CD4-positive, alpha-beta T cell treated with Interleukin-15 for 1 hour (primary cell): Measurements from ENCODE around the gene TPX2.
"Not testable (repeated sequence)": the region's sequence is repeated elsewhere in the genome, so short reads cannot be mapped to it uniquely, and the experiment has no call there.

Experiments
- DNase-seq: peaks from one replicate; pipeline ENCODE4 v3.0.0-alpha.2; 2020

Gene TPX2

DNA sequence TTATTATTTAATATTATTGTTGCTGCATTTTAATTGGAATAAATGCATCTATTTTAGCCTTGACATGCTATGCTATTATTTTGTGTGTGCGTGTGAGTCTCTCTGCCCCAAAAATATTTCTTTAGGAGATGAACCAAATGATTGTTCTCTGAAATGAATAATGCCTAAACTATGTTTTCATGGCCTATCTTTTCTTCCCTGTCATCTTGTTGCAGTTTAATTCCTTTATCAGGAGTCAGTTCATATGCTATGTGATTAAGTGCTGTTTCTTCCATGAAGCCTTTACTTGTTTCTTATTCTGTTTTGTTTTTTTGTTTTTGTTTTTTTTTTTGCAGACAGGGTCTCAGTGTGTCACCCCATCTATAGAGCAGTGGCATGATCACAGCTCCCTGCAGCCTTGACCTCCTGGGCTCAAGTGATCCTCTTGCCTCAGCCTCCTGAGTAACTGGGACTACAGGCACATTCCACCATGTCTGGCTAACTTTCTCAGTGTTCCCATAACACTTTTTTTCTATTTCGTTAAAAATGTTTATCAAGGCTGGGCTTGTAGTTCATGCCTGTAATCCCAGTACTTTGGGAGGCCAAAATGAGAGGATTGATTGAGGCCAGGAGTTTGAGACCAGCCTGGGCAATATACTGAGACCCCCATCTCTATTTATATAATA, 25.7 kb downstream of the TPX2 start:
- no peak for DNase-seq

DNA sequence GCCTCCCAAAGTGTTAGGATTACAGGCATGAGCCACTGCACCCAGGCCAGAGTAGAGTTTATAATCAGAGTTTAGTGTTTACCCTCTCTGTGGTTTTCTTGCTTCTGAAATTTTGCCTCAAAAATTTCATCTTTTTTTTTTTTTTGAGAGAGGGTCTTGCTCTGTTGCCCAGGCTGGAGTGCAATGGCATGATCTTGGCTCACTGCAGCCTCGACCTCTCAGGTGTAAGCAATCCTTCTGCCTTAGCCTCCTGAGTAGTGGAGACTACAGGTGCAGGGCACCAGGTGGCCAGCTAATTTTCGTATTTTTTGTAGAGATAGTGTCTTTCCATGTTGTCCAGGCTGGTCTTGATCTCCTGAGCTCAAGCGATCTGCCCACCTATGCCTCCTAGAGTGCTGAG, 28.7 kb downstream of the TPX2 start:
- DNase-seq: no peak

DNA sequence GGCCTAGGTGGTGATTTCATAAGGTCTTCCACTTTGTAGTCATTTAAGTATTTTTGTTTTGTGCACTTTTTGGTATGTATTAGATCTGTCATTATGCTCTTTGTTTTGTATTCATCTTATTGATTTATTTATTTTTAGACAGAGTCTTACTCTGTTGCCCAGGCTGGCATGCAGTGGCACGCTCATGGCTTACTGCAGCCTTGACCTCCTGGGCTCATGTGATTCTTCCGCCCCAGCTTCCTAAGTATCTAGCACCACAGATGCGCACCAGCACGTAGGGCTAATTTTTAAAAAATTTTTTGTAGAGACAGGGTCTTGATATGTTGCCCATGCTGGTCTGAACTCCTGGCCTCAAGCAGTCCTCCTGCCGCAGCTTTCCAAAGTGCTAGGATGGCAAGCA, 30.6 kb downstream of the TPX2 start:
- DNase-seq: no peak

DNA sequence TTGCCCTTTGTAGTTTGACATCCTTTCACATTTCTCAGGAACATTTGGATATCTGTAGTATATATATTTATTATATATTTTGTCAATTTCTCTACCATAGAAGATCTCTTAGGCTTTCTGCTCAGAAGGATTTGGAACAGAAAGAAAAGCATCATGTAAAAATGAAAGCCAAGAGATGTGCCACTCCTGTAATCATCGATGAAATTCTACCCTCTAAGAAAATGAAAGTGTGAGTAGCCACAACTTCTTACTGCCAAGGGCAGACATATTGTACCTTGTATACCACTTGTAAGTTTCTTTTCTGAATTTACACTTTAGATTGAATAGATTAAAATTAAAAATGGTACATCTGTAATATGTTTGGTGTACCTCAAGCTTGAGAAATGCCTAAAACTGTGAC, 31.2 kb downstream of the TPX2 start:
- no peak for DNase-seq

DNA sequence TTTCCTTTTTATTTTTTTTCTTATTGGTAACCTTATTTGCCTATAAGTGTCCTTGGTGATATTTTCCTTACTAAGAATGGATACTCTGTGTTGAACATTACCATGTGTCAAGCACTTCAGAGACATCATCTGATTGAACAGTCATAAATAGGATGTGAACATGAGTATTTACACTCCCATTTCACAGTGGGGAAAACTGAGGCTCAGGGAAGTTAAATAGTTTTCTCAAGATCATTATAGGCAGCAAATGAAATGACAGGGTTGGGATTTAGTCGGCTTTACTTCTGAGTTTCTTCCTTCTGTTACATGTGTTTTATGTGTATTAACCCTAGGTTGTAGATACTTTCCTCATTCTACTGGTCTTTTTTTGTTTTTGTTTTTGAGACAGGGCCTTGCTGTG, 35.3 kb downstream of the TPX2 start:
- DNase-seq: no peak

- no peak for DNase-seq
Measured at GRCh38 chr20:31780839-31781238, 41.7 kb downstream of the TPX2 start.

- no peak for DNase-seq
Measured at GRCh38 chr20:31781945-31782344, 42.9 kb downstream of the TPX2 start.

- no peak for DNase-seq
Measured at GRCh38 chr20:31784354-31785044, 45.4 kb downstream of the TPX2 start.

DNA sequence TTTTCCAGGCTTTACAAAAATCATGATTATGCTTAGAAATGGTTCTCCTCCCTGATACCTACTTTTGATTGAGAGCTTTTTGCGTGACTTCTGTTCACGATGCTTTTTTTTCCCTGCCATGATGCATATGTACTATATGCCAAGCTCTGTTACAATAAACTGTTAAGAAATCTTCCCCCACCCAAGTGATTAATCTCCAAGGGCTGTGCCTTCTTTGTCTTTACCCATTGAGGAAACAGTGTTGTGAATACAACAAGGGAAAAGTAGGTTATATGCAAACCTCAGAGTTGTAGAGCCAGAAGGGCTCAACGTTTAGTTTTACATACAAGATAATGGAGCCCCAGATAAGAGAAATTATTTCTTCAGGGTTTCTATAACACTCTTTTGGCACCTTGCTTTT, 46.0 kb downstream of the TPX2 start:
- DNase-seq: no peak

GRCh38 chr20:31788578-31788977, 49.5 kb downstream of the TPX2 start:
- DNase-seq: no peak

GRCh38 chr20:31790401-31790800, 51.3 kb downstream of the TPX2 start:
- no peak for DNase-seq

- no peak for DNase-seq
Measured at GRCh38 chr20:31797364-31797763, 58.3 kb downstream of the TPX2 start.

DNA sequence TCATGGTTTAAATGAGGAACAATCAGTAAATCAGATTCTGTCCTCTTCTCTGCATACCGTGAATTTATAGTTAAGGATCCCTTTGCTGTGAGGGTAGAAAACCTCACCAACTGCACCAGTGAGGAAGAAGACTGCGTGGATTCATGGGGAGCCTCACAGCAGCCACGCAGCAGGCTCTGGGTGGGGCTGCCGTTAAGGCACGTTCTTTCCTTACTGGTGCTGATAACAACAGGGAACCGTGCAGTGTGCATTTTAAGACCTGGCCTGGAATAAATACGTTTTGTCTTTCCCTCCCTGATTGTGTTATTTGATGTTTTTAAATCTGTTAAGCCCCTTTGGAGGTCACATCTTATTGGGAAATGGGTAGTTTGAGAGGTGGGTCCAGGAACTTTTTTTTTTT, 62.4 kb downstream of the TPX2 start:
- DNase-seq: no peak

- DNase-seq: no peak
Measured at GRCh38 chr20:31803552-31804291, 64.6 kb downstream of the TPX2 start.

GRCh38 chr20:31806564-31807355, 67.7 kb downstream of the TPX2 start:
- no peak for DNase-seq

DNA sequence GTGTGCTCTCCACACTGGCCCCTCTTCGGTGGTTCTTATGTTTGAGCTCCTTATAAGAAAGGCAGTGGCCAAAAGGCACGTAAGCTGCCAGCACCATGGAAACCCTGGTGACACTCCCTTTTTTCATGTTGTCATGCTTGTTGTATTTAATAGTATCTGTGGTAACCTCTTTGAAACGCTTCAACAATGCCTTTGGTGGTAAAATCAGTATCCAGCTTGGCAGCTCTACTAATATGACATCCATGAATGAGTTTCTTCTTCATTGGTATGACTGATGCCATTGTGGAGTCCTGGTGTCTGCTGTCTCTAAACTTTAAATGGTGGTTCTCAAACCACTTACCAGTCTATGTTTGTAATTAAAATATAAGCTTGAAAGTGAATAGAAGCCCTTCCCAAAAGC, 69.4 kb downstream of the TPX2 start:
- no peak for DNase-seq

GRCh38 chr20:31809661-31810060, 70.6 kb downstream of the TPX2 start:
- DNase-seq: no peak

DNA sequence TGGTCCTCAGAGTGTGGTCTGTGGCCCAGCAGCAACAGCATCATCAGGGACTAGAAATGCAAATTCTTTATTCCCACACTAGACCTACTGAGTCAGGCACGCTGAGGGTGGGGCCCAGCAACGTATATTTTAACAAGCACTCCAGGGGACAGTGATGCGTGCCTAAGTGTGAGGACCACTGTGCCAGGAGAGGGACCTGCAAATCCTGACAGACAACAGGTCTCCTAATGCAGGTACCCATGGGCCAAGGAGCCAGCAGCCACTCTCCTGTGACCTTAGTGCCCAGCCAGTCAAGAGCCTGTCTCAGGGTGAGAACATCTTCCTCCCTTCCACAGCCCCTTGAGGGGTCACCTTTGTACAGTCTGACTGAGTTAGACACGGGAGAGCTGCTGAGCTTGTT, 72.1 kb downstream of the TPX2 start:
- DNase-seq: no peak

- DNase-seq: no peak
Measured at GRCh38 chr20:31811796-31812728, 73.0 kb downstream of the TPX2 start.

DNA sequence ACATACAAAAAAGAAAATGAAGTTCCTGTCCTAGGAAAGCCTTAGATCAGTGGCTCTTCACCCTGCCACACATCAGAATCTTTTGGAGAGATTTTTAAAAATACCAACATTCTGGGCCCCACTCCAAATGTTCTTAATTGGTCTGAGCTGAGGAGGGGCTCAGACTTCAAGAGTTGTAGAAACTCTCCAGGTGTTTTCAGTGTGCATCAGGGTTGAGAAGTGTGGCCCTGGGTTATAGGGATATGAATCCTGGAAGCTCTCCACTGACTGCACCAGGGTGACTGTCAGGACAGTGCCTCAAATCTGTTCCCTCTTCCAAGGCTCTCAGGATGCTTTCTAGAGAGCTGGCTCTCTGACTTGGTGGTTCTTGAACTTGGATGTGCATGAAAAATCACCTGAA, 74.5 kb downstream of the TPX2 start:
- DNase-seq: no peak

DNA sequence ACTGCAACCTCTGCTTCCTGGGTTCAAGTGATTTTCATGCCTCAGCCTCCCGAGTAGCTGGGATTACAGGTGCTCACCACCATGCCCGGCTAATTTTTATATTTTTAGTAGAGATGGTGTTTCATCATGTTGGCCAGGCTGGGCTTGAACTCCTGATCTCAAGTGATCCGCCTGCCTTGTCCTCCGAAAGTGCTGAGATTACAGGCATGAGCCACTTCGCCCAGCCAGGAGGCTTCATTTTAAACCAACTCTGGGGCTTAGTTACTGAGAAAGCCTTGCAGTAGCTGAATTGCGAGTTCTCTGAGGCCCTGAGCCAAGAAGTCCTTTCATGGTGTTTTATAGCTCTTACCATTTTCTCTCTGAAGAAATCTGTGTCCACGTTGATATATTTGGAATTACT, 75.1 kb downstream of the TPX2 start:
- not testable (repeated sequence) for DNase-seq
